Neural cell (in vitro differentiated cells): Measurements from ENCODE around the gene PCDHGA8.

ENCODE experiments used
- EP300 ChIP-seq: fragments of 450-650 bp; conservative IDR thresholded peaks from 2 replicates; pipeline ENCODE4 v1.6.1; 2014; ENCODE audit warnings: antibody characterized with exemption, mild to moderate bottlenecking, moderate library complexity; ENCODE audit not compliant: poor library complexity, severe bottlenecking
- MXI1 ChIP-seq: fragments of 450-650 bp; conservative IDR thresholded peaks from 2 replicates; pipeline ENCODE4 v1.6.1; 2014; ENCODE audit warnings: antibody characterized with exemption, mild to moderate bottlenecking; ENCODE audit not compliant: poor library complexity, severe bottlenecking
- POLR2AphosphoS5 ChIP-seq: IDR thresholded peaks from 2 replicates; pipeline ENCODE4 v1.6.1; 2012
- RAD21 ChIP-seq: fragments of 450-650 bp; conservative IDR thresholded peaks from 2 replicates; pipeline ENCODE4 v1.6.1; 2014; ENCODE audit warnings: antibody characterized with exemption, mild to moderate bottlenecking, moderate library complexity
- TF ChIP-seq, protein P1 (sequence below): fragments of 450-650 bp; IDR thresholded peaks from 2 replicates; pipeline ENCODE4 v1.5.1; 2014; ENCODE audit warnings: antibody characterized with exemption, mild to moderate bottlenecking, moderate library complexity; ENCODE audit not compliant: poor library complexity, severe bottlenecking

DNA sequence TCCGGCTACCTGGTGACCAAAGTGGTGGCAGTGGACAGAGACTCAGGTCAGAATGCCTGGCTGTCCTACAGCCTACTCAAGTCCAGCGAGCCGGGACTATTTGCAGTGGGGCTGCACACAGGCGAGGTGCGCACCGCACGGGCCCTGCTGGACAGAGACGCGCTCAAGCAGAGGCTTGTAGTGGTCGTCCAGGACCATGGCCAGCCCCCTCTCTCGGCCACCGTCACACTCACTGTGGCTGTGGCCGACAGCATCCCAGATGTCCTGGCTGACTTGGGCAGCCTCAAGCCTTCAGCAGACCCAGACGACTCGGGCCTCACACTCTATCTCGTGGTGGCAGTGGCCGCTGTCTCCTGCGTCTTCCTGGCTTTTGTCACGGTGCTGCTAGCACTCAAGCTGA is 35.5 kb upstream of the PCDHGA8 start:
- TF ChIP-seq POLR2AphosphoS5, result no peak
- no peak for TF ChIP-seq EP300
- TF ChIP-seq MXI1, result no peak
- TF ChIP-seq, protein P1, sequence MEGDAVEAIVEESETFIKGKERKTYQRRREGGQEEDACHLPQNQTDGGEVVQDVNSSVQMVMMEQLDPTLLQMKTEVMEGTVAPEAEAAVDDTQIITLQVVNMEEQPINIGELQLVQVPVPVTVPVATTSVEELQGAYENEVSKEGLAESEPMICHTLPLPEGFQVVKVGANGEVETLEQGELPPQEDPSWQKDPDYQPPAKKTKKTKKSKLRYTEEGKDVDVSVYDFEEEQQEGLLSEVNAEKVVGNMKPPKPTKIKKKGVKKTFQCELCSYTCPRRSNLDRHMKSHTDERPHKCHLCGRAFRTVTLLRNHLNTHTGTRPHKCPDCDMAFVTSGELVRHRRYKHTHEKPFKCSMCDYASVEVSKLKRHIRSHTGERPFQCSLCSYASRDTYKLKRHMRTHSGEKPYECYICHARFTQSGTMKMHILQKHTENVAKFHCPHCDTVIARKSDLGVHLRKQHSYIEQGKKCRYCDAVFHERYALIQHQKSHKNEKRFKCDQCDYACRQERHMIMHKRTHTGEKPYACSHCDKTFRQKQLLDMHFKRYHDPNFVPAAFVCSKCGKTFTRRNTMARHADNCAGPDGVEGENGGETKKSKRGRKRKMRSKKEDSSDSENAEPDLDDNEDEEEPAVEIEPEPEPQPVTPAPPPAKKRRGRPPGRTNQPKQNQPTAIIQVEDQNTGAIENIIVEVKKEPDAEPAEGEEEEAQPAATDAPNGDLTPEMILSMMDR, result no peak
- no peak for TF ChIP-seq RAD21
